HG02973 (cell line): ENCODE measurements around the gene CHADL.
"Not testable (repeated sequence)": the region's sequence is repeated elsewhere in the genome, so short reads cannot be mapped to it uniquely, and the experiment has no call there.

ENCODE experiments used
- ATAC-seq: cut with Tn5 transposase; IDR thresholded peaks from one replicate; pipeline ENCODE4 v1.9.1; 2021; ENCODE audit warnings: moderate library complexity; ENCODE audit not compliant: unreplicated experiment

CHADL gene, protein sequence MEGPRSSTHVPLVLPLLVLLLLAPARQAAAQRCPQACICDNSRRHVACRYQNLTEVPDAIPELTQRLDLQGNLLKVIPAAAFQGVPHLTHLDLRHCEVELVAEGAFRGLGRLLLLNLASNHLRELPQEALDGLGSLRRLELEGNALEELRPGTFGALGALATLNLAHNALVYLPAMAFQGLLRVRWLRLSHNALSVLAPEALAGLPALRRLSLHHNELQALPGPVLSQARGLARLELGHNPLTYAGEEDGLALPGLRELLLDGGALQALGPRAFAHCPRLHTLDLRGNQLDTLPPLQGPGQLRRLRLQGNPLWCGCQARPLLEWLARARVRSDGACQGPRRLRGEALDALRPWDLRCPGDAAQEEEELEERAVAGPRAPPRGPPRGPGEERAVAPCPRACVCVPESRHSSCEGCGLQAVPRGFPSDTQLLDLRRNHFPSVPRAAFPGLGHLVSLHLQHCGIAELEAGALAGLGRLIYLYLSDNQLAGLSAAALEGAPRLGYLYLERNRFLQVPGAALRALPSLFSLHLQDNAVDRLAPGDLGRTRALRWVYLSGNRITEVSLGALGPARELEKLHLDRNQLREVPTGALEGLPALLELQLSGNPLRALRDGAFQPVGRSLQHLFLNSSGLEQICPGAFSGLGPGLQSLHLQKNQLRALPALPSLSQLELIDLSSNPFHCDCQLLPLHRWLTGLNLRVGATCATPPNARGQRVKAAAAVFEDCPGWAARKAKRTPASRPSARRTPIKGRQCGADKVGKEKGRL

DNA sequence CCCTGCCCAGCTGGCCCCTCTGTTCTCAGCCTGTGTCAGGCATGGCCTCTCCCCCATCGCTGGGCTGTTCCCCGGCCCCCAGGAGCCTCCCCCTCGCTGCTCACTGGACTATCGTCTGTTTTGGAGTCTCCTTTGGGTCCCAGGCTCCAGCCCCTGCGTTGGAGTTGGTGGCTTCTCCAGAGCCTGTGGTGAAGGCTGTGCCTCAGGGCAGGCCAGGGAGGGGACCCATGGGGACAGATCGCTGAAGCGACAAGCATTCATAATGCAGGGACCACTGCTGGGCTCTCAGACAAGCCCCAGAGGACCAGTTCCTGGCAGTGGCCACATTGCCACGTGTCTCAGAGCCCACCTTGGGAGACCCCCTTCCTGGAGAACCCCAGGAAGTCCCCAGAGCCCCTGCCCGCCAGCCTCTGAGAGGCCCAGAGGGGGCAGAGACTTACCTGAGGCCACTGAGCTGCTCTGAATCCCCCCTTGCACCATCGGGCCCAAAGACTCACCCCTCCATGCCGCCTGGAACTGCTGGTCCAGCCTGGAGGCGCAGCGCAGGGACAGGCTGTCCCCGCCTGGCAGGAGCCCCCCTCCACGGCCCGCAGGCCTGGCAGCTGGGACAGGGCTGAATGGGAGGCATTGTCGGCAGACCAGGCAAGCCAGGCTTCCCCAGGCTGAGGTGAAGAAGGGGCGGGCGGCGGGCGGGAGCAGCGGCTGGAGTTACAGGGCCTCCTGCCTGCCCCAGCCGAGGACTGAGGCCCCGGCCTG, at the start of gene CHADL:
Gene CHADL, minus strand, starts transcription at position 555 of the 756 bp plus-strand sequence. Its CDS starts 50 bp downstream, at position 505.
- ATAC-seq, result no peak

DNA sequence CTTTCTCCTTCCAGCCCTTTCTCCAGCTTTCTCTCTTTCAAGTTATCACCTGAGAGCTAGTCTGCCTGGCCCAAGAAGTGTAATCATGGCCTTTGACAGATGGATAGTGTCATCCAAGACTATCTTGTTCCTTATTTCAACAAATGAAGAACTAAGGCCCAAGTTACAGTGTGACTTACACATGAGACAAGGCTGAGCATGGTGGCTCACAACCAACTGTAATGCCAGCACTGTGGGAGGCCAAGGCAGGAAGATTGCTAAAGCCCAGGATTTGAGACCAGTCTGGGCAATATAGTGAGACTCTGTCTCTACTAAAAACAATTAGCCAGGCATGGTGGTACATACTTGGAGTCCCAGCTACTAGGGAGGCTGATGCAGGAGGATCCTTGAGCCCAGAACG, 48.9 kb upstream of the CHADL start:
- ATAC-seq, result no peak

DNA sequence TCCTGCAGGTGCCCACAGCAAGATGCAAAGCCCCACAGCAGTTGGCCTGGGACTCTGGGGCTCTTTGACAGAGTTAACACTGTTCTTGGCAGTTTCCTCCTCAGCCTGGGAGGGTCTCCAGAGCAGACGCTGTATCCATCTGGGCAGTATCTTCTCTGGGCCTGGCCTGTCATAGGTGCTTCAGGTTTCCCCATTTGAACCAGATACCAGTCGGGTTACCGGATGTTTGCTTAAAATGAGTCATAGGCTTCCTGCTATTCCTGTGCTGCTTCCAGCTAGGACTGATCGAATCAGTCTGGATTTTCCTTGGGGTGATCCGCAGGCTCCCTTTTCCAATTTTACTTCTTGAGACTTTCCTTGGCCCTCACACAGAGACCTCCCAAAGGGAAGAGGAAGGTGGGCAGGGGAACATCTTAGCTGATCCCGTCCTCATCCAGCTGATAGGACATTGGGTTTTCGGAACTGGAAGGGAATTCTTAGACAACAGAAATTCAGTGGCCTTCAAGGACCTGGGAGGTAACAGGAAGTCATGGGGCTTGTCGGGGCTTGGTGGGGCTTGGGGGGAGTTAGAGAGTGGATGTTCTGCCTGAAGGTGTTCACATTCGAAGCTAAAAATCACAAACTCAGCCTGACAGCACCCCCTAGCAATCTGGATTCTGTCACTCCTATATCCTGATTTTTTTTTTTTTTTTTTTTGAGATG, 47.7 kb upstream of the CHADL start:
- ATAC-seq, result no peak

DNA sequence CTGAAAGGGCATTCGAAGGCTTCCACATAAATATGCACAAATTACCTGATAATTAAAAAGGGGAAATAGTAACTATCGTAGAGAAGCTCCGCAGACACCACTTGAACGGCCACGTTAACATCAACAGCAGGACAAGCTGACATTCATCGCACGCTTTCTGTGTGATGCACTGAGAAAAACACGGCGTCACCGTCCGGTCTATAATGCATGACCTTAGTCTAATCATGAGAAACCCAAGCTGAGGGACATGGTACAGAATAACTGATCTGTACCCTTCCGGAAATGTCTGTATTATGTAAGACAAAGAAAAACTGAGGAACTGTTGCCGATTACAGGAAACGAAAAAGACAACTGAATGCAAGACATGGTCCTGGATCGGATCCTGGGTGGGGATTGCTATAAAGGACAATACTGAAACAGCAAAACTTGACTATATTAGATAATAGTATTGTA, 45.9 kb upstream of the CHADL start:
- ATAC-seq, result peak; percentile 10

DNA sequence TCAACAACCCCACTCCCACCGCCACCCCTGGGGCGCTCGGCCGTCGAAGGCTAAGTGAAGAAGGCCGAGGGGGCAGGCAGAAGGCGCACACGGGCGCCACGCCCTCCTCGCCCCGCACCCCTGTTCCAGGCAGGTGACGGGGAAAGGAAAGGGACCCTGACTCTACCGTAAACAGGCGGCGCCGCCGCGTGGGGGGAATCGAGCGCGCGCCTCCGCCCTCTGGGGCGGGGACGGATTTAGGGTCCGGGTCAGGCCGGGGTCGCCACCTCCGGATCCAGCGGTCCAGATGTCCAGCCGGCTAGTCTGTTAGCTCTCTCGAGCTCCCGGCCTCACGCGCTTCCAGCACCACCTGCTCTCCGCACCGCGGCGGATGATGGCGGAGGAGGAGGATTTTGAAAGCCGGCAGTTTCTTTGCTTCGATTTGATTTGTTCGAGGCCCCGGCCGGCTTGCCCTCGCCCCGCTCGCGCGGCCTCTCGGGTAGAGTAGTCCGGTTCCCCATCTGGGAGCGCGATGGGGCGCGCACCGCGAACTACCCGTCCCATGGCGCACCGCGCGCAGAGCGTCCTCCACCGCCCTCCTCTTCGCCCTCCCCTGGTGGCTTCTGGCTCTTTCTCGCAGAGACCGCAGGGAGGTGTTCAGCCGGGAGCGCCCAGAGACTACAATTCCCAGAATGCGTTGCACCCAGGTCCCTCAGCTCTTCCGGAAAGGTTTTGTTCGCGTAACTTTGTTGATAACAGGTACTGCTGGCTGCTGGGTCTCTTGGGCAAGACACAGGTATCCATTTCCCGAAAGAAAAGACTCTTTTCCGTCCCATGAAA, 45.3 kb upstream of the CHADL start, which contains the start of gene RANGAP1:
Gene RANGAP1, minus strand, starts transcription at position 368 of the 819 bp plus-strand sequence. CDS start 5,143 bp downstream, outside the sequence.
- ATAC-seq, result peak; percentile 88

DNA sequence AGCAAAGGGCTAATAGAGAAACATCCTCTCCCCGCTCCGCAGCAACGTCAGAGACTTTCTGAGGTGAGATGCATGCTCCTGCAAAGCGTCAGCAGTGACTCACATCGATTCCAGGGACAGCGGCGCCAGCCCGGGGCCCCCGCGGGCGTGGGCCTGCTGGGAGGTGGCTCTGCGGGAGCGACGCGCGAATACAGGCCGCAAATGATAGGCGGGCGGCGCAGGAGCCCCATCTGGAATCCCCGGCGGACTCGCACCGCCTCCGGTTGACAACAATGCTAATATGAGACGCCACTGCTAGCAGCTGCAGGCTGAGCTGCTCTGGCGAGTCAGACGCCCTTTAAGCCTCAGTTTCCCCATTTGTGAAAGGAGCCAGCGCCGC, 44.7 kb upstream of the CHADL start:
- ATAC-seq, result peak; percentile 20

DNA sequence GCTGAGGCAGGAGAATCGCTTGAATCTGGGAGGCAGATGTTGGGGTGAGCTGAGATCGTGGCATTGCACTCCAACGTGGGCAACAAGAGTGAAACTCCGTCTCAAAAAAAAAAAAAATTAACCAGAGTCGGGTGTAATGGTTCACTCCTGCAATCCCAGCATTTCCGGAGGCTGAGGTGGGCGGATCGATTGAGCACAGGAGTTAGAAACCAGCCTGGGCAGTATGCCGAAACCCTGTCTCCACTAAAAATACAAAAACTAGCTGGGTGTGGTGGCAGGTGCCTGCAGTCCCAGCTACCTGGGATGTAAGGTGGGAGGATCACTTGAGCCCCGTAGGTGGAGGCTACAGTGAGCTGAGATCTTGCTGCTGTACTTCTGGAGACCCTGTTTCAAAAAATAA, 43.7 kb upstream of the CHADL start:
- ATAC-seq, result no peak

DNA sequence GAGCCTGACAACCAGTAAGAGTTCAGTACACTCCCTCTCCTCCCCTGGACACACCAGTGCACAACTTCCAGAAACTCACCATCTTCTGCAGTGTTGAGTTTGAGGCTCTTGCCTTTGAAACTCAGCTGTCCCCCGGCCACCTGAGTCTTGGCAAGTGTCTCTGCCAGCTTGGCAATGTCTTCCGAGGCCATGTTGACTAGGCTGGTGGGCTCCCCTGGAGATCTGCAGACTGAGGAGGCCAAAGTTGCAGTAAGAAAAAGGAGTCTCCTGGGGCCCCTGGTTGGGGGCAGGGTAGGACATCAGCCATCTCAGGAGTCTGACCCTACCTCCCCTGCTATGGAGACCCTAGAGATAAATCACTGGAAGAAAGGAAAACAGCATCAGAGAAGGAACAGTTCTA, 40.1 kb upstream of the CHADL start:
- no peak for ATAC-seq

DNA sequence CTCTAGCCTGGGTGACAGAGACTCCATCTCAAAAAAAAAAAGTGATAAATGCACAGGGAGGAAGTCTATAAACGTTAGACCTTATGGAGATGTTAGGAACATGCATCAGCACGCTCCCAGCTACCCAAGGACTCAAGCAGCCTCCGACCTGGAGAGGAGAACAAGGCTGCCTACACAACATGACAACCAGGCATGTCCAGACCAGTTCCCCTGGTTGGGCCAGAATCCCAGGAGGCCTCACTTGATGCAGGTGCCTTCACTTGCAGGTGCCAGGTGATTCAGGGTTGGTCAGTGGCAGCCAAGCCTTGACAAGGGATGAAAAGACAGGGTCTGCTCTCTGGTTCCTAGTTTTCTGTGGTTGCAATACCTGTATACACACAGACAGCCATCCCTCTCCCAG, 39.3 kb upstream of the CHADL start:
- no peak for ATAC-seq

DNA sequence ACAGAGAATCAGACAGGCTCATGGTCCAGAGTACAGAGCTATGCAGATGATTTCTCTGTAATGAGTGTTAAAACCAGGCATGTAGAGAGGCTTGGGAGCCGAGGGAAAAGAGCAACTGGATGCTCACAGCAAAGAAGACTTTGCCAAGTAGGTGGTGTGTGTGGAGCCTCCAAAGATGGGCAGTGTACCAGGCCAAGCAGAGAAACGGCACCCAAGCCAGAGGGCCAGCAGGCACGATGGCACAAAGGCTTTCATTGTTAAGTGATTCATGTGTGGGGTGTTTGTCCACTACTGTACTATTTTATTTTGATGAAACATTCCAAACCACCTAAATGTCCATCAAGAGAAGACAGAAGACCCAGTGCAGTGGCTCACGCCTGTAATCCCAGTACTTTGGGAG, 34.1 kb upstream of the CHADL start:
- ATAC-seq, result no peak

DNA sequence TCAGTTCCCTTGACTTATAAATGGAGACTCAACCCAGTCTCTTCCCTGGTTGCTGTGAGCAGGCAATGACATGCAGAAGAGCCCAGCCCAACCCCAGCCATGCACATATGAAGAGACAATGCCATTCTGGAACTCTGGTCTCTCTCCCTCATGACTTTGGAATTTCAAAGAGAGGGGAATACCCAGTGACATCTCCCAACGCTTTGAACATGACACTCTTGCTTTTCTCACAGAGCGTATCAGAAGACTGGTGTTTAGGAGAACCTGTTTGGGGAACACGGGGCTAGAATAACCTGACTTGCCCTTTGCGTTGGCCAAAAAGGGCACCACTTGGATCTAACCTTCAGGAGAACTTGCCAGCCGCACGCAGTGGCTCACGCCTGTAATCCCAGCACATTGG, 32.4 kb upstream of the CHADL start:
- no peak for ATAC-seq

DNA sequence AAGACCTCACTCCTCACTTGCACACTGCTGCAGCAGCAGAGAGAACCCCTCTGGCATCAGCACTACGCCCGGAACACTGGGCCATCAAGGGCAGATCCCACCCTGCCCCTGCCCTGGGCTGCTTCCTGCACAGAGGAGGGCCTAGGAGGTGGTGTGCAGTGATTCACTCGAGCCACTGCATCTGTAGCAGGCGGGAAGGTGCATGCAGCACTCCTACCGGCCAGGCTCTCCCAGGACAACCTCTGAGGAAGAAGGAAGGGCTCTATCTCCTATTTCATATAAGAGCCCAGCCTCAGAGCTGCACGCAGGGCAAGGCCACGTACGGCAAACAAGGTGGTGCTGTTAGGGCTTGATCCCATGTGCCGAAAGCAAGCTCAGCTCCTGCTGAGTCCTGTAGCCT, 31.1 kb upstream of the CHADL start:
- ATAC-seq, result no peak

DNA sequence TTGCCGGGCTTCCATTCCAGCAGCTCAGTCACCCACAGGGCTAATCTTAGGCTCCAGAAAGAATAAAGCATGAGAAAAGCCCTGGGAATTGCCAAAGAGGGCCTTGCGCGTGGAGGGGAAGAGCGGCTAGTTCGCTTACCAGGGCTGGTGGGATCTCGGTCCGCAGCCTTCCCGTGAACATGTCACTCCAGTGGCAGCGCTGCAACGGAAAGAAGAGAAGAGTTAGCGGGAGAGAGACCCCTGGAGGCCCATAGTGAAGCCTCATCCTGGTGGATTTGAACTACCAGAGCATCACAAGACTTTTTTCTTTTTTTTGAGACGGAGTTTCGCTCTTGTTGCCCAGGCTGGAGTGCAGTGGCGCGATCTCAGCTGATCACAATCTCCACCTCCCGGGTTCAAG, 27.2 kb upstream of the CHADL start:
- ATAC-seq, result no peak

DNA sequence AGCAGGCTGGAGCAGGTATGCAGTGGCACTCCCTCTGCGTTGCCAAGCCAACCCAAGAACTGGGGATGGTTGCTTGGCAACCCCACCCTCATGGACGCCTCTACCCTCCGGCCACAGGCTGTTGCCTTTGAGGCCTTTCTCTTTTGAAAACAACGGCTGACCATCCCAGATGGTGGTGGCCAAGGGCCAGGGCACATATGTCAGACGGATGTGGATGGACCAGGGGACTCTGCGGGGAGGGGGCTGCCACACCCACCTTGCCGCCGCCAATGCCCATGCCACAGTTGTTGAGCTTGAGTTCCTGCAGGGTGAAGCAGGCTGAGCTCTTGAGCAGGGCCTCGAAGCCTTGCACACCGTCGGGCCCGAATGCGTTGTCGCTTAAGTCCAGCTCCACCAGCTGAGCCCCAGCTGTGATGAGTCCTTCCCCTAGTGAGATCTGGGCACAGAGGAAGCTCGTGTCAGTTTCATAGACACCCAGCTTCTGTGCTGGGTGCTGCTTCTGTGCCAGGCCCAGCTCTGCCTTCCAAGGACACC, 23.7 kb upstream of the CHADL start:
- no peak for ATAC-seq

DNA sequence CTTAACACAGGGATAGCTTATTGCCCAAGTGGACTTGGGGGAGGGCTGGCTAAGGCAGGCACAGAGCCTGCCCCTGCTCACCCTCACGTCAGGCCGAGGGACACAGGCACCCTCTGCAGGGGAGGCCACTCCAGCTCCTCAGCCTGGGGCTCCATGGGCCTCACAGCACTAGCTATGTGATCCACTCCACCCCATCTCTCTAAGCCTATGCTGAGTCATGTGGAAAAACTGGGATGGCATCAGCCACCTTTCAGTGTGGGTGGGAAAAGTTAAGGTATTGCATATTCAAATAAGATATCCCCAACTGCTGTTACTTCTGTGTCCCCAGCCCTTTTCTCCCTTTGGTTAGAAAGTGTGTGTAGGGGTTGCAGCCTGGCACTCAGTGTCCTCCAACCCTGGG, 23.0 kb upstream of the CHADL start:
- ATAC-seq, result no peak

DNA sequence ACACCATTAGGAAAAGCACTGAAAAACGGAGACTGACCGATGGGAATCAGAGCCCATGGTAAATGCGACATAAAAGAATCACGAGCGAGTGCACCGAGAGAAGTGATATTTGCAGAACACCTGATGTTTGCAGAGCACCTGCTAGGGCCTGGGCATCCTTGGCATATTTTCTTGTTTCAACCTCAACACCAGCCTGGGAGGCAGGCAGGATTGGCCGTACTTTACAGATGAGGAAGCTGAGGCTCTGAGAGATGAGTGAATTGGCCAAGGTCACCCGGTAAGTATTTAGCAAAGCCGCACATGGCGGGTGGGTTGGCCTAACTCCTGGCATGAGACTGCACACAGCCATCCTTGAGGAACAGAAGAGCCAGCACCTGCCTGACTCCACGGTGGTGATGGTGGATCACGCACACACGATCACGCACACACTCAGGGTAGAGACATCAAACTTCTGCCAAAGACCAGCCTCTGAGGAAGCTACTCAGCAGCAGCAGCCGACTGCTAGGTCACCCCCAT, 21.6 kb upstream of the CHADL start:
- ATAC-seq, result no peak

DNA sequence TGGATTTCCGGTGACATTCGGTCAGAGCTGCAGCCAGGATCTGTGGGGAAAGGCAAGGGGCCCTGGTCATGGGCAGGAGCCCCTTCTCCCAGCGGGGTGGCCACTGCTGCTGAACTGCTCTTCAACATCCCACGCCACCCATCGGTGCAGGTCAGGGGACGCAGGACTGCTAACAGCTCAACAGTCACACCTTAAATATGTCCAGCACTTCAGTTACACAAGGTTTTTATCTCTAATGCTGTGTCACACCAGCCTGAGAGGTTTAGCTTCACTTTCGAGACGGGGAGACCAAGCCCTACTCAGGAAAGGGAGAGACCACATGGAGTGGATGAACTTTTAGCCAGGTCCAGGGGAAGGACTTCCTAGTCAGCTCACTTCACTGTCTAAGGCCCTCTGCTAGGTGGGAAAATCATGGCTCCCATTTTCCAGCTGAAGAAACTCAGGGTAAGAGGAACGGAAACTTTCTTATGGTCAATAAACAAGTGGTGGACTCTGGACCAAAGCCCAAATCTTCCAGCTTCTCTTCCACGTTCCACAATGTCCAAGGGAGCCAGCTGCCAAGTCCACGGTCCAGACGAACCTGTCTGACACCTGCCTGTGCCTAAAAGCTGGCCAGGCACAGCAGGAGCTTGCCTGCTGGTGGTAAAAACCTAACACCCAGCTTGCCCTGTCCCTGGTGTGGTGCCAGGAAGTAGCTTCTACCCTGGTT, 21.0 kb upstream of the CHADL start:
- no peak for ATAC-seq

DNA sequence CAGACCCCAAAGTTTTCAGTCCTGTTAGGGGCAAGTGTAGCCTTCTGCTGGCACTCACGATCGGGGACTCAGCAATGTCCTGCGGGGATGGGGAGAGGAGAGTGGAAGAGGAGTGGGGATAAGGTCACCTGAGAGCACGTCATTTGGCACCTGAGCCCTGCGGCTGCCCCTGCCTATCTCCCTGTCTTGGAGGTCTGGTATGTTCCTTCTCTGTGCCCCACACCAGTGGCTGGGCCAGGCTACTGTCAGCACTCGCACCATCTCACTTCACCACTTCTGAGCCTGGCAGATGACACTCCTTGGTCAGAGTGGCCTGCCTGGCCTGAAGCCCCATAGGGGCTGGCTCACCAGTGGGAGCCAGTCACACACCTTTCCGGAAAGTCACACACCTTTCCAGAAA, 20.1 kb upstream of the CHADL start:
- ATAC-seq, result no peak

DNA sequence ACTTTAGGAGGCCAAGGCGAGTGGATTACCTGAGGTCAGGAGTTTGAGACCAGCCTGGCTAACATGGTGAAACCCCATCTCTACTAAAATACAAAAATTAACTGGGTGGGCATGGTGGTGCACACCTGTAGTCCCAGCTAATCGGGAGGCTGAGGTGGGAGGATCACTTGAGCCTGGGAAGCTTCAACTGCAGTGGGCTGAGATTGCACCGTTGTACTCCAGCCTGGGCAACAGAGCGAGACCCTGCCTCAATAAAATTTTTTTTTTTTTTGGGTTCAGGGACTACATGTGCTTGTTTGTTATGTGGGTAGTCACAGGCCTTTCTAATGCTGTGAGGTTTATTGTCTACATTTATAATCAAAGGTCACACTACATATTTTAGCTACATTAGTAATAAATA, 19.0 kb upstream of the CHADL start:
- not testable (repeated sequence) for ATAC-seq
